B cell (primary cell): Measurements from ENCODE around the gene PI4KA.

Experiments used
- CTCF ChIP-seq: fragments of 200-600 bp; IDR thresholded peaks from one replicate; pipeline ENCODE4 v1.8.0; 2022; ENCODE audit warnings: antibody characterized with exemption, mild to moderate bottlenecking
- EZH2 ChIP-seq: IDR thresholded peaks from 2 replicates; pipeline ENCODE4 v1.6.1; 2012; ENCODE audit warnings: borderline replicate concordance, low read depth, mild to moderate bottlenecking, moderate library complexity, low read length; ENCODE audit not compliant: insufficient read depth, poor library complexity, severe bottlenecking

- TF ChIP-seq CTCF = no peak
- TF ChIP-seq EZH2 = no peak
Observed at GRCh38 chr22:20836987-20837823, 21.4 kb downstream of the PI4KA start.
